VCaP (cell line): Measurements from ENCODE around the gene ZSWIM2.
A peak's percentile ranks its signal among the peaks of the same experiment; 100 is the strongest.

Experiments
- H3K27ac ChIP-seq: fragments of 450-650 bp; 2 replicates; pipeline ENCODE4 v1.5.1; 2017
- TF ChIP-seq, protein P1 (sequence below): fragments of 450-650 bp; conservative IDR thresholded peaks from 2 replicates; pipeline ENCODE4 v1.5.1; 2017; ENCODE audit warnings: mild to moderate bottlenecking, moderate library complexity

The ZSWIM2 gene

DNA sequence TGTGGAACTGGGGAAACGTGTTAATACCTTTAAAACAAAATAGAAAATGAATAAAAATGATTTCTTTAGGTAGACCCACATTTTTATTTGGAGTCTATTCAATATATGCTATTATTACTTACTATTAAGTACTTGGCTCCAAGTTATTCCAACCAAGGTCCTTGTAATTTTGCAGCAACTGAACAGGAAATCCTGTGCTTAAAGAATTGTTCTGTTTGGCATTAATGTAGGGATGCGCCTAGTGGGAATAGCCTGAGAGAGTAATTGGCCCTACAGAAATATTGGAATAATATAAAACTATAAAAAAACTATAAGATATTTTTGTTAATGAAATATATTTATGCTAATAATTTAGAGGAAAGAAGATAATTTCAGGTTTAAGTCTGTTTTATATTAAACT is 22.9 kb upstream of the ZSWIM2 start:
- H3K27ac ChIP-seq: no peak overlapping the region
- TF ChIP-seq, protein P1, sequence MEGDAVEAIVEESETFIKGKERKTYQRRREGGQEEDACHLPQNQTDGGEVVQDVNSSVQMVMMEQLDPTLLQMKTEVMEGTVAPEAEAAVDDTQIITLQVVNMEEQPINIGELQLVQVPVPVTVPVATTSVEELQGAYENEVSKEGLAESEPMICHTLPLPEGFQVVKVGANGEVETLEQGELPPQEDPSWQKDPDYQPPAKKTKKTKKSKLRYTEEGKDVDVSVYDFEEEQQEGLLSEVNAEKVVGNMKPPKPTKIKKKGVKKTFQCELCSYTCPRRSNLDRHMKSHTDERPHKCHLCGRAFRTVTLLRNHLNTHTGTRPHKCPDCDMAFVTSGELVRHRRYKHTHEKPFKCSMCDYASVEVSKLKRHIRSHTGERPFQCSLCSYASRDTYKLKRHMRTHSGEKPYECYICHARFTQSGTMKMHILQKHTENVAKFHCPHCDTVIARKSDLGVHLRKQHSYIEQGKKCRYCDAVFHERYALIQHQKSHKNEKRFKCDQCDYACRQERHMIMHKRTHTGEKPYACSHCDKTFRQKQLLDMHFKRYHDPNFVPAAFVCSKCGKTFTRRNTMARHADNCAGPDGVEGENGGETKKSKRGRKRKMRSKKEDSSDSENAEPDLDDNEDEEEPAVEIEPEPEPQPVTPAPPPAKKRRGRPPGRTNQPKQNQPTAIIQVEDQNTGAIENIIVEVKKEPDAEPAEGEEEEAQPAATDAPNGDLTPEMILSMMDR: no peak

- H3K27ac ChIP-seq: no peak overlapping the region
- TF ChIP-seq, protein P1: no peak
Measured at GRCh38 chr2:186868344-186868743, 19.4 kb upstream of the ZSWIM2 start.

DNA sequence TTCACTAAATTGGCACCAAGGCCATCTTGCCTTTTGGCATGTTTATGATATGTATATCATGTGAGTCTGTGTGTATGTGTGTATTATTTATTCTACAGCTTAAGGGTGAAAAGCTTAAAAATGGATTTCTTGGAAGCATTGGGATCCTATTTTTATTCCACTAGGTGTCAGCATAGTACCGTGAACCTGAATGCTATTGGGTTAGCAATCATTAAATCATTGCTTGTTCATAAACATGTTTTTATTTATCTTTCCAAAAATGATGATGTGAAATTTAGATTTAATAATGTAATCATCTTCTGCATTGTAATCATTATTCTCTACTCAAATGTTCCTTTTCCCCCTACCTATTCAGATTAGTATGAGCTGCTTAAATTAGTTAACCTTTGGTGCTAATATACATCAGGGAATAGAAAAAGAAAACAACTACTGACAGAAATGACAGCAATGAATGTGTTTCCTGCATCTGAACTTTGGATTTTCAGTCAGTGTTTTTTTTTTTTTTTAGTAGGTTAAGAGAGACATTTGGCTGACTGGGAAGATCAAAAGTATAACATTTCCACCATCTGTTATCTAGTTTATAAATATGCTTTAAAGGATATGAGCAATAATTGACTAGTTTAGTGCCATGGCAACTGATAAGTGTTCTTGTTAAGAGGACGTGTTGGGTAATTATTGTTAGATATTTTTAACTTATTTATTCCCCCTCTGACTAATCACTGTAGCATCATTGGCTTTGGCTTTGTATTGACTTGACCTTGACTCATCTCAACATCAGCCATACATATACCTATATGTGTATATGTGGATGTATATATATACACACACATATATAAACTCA is 14.1 kb upstream of the ZSWIM2 start:
- H3K27ac ChIP-seq: no peak overlapping the region
- TF ChIP-seq, protein P1: peak; percentile 84

- TF ChIP-seq, protein P1: no peak
- no peak overlapping the region for H3K27ac ChIP-seq
Measured at GRCh38 chr2:186855216-186855615, 6.2 kb upstream of the ZSWIM2 start.

- TF ChIP-seq, protein P1: no peak
- H3K27ac ChIP-seq: no peak overlapping the region
Measured at GRCh38 chr2:186853951-186854350, 5.0 kb upstream of the ZSWIM2 start.

DNA sequence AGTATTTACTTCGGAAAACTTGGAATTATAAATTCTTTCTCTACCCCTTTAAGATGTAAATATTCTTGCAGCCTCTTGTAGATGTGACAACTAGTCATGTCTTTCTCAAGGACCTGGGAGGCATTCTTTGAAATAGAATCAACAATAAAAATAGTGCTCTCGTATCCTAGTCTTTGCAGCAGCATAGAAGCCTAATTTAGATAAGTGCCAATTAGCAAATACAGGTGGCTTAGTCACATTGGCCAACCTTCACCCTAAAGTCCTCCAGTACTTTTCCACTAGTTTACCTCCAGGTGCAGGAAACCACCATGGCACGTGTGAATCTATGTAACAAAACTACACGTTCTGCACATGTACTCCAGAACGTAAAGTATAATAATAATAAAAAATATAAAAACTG is 3.5 kb upstream of the ZSWIM2 start:
- H3K27ac ChIP-seq: no peak overlapping the region
- TF ChIP-seq, protein P1: no peak

- no peak overlapping the region for H3K27ac ChIP-seq
- TF ChIP-seq, protein P1: no peak
Measured at GRCh38 chr2:186842373-186842772, 6.6 kb downstream of the ZSWIM2 start.
